GM23338 (cell line): Measurements from ENCODE around the gene MLX. TPM values are rescaled to one million over a fixed set of nuclear protein-coding genes. Genes with fewer than 3 reads are reported as not detected.

Experiments used
- EZH2 ChIP-seq: fragments of 200-600 bp; sonication (generic); IDR thresholded peaks from one replicate; pipeline ENCODE4 v1.8.0; 2017; ENCODE audit warnings: antibody characterized with exemption, mild to moderate bottlenecking, low read depth; ENCODE audit not compliant: unreplicated experiment
- EZH2phosphoT487 ChIP-seq: fragments of 200-600 bp; sonication (generic); IDR thresholded peaks from one replicate; pipeline ENCODE4 v1.8.1; 2018; ENCODE audit warnings: antibody characterized with exemption; ENCODE audit not compliant: unreplicated experiment
- POLR2AphosphoS5 ChIP-seq: IDR thresholded peaks from 2 replicates; pipeline ENCODE4 v1.6.1; 2016; ENCODE audit warnings: antibody characterized with exemption, low read depth
- STAT1 ChIP-seq: IDR thresholded peaks from one replicate; pipeline ENCODE4 v1.6.1; 2016; ENCODE audit warnings: antibody characterized with exemption; ENCODE audit not compliant: unreplicated experiment
- ZNF114 ChIP-seq: fragments of 250-450 bp; sonication (Bioruptor Pico); IDR thresholded peaks from 2 replicates; pipeline ENCODE4 v1.5.0; 2020; ENCODE audit warnings: mild to moderate bottlenecking, moderate library complexity
- polyA plus RNA-seq: library from polyadenylated mRNA; unstranded; fragments of >200 nt; fragmentation: Nextera tagmentation; extraction: Ambion mirVana; gene quantifications from 2 replicates; pipeline ENCODE4 v1.2.1, GENCODE V29; 2016
- total RNA-seq: library from RNA; depleted of rRNA; stranded (reverse); fragments of >200 nt; shearing (Covaris generic); gene quantifications from 2 replicates; pipeline ENCODE4 v1.2.3, GENCODE V29; 2014
- TF ChIP-seq, protein P1 (sequence below): fragments of 250-450 bp; sonication (Bioruptor Pico); IDR thresholded peaks from 2 replicates; pipeline ENCODE4 v1.5.0; 2020; ENCODE audit warnings: mild to moderate bottlenecking, moderate library complexity
- TF ChIP-seq, protein P2 (sequence below), 2 experiments: fragments of 200-600 bp in 1 of 2; sonication (generic) in 1 of 2; conservative IDR thresholded peaks; 2 replicates each; pipeline versions ENCODE4 v1.5.1 to v1.6.1; 2016 to 2017; ENCODE audit warnings: antibody characterized with exemption in 2 of 2, low read depth in 2 of 2, mild to moderate bottlenecking in 2 of 2, moderate library complexity in 1 of 2

MLX gene
- total and polyA plus RNA-seq, 2 experiments from 2014 or later, result 33.2 to 34.1 TPM

DNA sequence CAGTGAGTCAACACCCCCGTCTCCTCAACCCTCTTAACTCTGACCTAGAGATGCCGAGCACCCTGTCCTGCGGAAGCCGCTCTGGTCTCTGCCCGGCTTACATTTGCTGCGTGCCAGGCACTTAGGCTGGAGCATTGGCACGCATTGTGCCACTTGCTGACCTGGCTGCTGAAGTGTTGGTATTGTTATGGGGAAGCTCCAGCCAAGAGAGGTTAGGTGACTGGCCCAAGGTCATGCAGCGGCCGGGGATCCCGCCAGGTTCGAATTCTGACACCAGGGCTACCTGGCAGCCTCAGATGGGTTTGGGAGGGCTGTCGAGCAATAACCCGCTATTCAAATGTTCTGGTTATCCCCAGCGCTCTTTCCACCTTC is 19.2 kb upstream of the MLX start (continued):
- TF ChIP-seq, protein P1, sequence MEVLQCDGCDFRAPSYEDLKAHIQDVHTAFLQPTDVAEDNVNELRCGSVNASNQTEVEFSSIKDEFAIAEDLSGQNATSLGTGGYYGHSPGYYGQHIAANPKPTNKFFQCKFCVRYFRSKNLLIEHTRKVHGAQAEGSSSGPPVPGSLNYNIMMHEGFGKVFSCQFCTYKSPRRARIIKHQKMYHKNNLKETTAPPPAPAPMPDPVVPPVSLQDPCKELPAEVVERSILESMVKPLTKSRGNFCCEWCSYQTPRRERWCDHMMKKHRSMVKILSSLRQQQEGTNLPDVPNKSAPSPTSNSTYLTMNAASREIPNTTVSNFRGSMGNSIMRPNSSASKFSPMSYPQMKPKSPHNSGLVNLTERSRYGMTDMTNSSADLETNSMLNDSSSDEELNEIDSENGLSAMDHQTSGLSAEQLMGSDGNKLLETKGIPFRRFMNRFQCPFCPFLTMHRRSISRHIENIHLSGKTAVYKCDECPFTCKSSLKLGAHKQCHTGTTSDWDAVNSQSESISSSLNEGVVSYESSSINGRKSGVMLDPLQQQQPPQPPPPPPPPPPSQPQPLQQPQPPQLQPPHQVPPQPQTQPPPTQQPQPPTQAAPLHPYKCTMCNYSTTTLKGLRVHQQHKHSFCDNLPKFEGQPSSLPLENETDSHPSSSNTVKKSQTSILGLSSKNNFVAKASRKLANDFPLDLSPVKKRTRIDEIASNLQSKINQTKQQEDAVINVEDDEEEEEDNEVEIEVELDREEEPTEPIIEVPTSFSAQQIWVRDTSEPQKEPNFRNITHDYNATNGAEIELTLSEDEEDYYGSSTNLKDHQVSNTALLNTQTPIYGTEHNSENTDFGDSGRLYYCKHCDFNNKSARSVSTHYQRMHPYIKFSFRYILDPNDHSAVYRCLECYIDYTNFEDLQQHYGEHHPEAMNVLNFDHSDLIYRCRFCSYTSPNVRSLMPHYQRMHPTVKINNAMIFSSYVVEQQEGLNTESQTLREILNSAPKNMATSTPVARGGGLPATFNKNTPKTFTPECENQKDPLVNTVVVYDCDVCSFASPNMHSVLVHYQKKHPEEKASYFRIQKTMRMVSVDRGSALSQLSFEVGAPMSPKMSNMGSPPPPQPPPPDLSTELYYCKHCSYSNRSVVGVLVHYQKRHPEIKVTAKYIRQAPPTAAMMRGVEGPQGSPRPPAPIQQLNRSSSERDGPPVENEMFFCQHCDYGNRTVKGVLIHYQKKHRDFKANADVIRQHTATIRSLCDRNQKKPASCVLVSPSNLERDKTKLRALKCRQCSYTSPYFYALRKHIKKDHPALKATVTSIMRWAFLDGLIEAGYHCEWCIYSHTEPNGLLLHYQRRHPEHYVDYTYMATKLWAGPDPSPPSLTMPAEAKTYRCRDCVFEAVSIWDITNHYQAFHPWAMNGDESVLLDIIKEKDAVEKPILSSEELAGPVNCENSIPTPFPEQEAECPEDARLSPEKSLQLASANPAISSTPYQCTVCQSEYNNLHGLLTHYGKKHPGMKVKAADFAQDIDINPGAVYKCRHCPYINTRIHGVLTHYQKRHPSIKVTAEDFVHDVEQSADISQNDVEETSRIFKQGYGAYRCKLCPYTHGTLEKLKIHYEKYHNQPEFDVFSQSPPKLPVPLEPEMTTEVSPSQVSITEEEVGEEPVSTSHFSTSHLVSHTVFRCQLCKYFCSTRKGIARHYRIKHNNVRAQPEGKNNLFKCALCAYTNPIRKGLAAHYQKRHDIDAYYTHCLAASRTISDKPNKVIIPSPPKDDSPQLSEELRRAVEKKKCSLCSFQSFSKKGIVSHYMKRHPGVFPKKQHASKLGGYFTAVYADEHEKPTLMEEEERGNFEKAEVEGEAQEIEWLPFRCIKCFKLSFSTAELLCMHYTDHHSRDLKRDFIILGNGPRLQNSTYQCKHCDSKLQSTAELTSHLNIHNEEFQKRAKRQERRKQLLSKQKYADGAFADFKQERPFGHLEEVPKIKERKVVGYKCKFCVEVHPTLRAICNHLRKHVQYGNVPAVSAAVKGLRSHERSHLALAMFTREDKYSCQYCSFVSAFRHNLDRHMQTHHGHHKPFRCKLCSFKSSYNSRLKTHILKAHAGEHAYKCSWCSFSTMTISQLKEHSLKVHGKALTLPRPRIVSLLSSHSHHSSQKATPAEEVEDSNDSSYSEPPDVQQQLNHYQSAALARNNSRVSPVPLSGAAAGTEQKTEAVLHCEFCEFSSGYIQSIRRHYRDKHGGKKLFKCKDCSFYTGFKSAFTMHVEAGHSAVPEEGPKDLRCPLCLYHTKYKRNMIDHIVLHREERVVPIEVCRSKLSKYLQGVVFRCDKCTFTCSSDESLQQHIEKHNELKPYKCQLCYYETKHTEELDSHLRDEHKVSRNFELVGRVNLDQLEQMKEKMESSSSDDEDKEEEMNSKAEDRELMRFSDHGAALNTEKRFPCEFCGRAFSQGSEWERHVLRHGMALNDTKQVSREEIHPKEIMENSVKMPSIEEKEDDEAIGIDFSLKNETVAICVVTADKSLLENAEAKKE, result no peak
- TF ChIP-seq, protein P2, sequence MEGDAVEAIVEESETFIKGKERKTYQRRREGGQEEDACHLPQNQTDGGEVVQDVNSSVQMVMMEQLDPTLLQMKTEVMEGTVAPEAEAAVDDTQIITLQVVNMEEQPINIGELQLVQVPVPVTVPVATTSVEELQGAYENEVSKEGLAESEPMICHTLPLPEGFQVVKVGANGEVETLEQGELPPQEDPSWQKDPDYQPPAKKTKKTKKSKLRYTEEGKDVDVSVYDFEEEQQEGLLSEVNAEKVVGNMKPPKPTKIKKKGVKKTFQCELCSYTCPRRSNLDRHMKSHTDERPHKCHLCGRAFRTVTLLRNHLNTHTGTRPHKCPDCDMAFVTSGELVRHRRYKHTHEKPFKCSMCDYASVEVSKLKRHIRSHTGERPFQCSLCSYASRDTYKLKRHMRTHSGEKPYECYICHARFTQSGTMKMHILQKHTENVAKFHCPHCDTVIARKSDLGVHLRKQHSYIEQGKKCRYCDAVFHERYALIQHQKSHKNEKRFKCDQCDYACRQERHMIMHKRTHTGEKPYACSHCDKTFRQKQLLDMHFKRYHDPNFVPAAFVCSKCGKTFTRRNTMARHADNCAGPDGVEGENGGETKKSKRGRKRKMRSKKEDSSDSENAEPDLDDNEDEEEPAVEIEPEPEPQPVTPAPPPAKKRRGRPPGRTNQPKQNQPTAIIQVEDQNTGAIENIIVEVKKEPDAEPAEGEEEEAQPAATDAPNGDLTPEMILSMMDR (conservative IDR thresholded peaks at IDR 0.05; ENCODE audit: low read depth in 2 of 2), result no peak
- TF ChIP-seq ZNF114 (CRISPR knock-in tag) (no peak), STAT1 (no peak), POLR2AphosphoS5 (no peak), EZH2phosphoT487 (no peak), EZH2 (no peak)
